ENCODE results near the gene BRAF. TPM values are rescaled to one million over a fixed set of nuclear protein-coding genes. Genes with fewer than 3 reads are reported as not detected.

The BRAF gene
- total RNA-seq, 2 donors from 2014 or later = 30.8 to 52.9 TPM

DNA sequence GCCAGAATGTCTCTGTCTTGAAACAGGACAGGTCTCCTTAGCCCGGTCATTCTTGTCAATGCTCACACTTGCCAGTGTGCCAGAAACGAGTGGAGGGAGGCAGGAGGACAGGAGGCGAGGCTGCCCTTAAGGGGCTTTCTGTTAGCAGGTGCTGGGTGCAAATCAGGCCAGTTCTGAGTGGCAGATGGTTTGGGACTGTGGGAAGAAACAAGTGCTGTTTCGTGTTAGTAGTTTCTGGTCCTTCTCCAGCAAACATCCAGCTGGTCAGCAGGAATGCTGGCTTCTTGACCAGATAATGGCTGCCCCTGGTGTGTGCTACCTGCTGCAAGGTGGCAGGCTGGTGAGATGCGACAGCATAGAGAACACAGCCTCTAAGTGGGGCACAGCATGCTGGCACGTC lies 236.4 kb downstream of the BRAF start:
- Histone ChIP-seq H3K4me1 (replicated peaks) (no peaks in the 10 kb centered on the region), H3K9me3 (no peaks in the 10 kb centered on the region), H3K27ac (no peak overlapping the region), H3K4me3 (no peak overlapping the region), H3K27me3 (replicated peaks; ENCODE audit: insufficient read depth) (no peaks in the 10 kb centered on the region), H3K36me3 (peaks cover 0 to 5% of the 10 kb centered on the region in 2 donors)
- no peak for TF ChIP-seq POLR2AphosphoS5 (IDR thresholded peaks at IDR 0.05)
- TF ChIP-seq, protein P1, sequence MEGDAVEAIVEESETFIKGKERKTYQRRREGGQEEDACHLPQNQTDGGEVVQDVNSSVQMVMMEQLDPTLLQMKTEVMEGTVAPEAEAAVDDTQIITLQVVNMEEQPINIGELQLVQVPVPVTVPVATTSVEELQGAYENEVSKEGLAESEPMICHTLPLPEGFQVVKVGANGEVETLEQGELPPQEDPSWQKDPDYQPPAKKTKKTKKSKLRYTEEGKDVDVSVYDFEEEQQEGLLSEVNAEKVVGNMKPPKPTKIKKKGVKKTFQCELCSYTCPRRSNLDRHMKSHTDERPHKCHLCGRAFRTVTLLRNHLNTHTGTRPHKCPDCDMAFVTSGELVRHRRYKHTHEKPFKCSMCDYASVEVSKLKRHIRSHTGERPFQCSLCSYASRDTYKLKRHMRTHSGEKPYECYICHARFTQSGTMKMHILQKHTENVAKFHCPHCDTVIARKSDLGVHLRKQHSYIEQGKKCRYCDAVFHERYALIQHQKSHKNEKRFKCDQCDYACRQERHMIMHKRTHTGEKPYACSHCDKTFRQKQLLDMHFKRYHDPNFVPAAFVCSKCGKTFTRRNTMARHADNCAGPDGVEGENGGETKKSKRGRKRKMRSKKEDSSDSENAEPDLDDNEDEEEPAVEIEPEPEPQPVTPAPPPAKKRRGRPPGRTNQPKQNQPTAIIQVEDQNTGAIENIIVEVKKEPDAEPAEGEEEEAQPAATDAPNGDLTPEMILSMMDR (IDR thresholded peaks at IDR 0.05) = no peak
- no peak for TF ChIP-seq POLR2A (IDR thresholded peaks at IDR 0.05)
- no peak for DNase-seq (ENCODE audit: low spot score)
- 84% methylated on average over 6 of the region's 6 CpGs for WGBS
- intact Hi-C loops (cut with DNase I) = no loop called here

DNA sequence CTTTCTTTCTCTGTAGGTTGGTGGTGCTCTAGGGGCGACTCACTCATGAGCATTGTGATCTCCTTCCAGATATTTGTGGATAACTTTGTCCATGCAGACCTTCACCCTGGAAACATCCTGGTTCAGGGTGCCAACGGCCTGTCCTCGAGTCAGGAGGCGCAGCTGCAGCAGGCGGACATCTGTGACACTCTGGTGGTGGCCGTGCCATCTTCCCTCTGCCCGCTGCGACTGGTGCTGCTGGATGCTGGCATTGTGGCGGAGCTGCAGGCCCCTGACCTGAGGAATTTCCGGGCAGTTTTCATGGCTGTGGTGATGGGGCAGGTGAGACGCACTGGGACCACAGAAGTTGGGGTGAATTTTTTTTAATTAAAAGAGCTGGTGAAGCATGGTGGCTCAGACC lies 237.8 kb downstream of the BRAF start:
- Histone ChIP-seq H3K9me3 (no peaks in the 10 kb centered on the region), H3K4me1 (replicated peaks) (no peaks in the 10 kb centered on the region), H3K4me3 (no peak overlapping the region), H3K27me3 (replicated peaks; ENCODE audit: insufficient read depth) (no peaks in the 10 kb centered on the region), H3K27ac (no peak overlapping the region), H3K36me3 (peaks cover 0 to 5% of the 10 kb centered on the region in 2 donors)
- TF ChIP-seq, protein P1 (IDR thresholded peaks at IDR 0.05) = no peak
- no peak for TF ChIP-seq POLR2AphosphoS5 (IDR thresholded peaks at IDR 0.05)
- TF ChIP-seq POLR2A (IDR thresholded peaks at IDR 0.05) = no peak
- WGBS = 97% methylated on average over 11 of the region's 11 CpGs
- intact Hi-C loops (cut with DNase I) = no loop called here
- DNase-seq (ENCODE audit: low spot score) = no peak

DNA sequence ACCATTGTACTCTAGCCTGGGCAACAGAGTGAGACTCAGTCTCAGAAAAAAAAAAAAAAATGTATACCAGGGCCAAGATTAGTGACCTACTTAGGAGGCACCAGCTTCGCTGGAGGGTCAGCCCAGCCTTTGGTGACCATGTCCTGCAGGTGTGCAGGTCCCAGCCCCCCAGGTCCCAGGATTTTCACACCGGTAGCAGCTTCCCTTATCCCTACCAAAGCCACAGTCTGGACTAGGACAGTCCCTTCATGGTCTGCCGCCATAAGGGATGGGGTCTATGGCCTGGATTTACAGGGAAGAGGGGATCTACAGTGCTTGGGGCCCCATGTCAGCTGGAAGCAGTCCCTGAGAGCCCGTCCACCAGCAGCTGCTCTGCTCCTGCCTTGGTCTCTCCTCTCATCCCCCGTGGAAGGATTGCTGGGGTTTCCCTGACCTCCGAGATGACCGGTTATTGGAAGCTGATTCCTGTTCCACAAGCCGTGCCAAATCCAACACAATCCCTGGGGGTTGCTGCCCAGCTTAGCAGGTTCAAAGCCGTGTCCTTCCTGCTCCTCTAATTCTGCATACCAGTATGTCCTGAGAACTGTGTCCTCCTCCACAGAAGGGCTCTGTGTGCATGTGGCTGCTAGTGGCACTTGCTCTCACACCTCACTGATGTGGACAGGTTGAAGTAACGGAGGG lies 239.2 kb downstream of the BRAF start:
- Histone ChIP-seq H3K4me3 (no peak overlapping the region), H3K27ac (no peak overlapping the region), H3K4me1 (replicated peaks) (no peaks in the 10 kb centered on the region), H3K36me3 (peaks cover 0 to 3% of the 10 kb centered on the region in 2 donors), H3K9me3 (no peaks in the 10 kb centered on the region), H3K27me3 (replicated peaks; ENCODE audit: insufficient read depth) (no peaks in the 10 kb centered on the region)
- DNase-seq (ENCODE audit: low spot score) = no peak
- TF ChIP-seq POLR2A (IDR thresholded peaks at IDR 0.05) (no peak), POLR2AphosphoS5 (IDR thresholded peaks at IDR 0.05) (no peak)
- TF ChIP-seq, protein P1 (IDR thresholded peaks at IDR 0.05) = no peak
- intact Hi-C loops (cut with DNase I) = no loop called here
- 84% methylated on average over 10 of the region's 10 CpGs for WGBS

DNA sequence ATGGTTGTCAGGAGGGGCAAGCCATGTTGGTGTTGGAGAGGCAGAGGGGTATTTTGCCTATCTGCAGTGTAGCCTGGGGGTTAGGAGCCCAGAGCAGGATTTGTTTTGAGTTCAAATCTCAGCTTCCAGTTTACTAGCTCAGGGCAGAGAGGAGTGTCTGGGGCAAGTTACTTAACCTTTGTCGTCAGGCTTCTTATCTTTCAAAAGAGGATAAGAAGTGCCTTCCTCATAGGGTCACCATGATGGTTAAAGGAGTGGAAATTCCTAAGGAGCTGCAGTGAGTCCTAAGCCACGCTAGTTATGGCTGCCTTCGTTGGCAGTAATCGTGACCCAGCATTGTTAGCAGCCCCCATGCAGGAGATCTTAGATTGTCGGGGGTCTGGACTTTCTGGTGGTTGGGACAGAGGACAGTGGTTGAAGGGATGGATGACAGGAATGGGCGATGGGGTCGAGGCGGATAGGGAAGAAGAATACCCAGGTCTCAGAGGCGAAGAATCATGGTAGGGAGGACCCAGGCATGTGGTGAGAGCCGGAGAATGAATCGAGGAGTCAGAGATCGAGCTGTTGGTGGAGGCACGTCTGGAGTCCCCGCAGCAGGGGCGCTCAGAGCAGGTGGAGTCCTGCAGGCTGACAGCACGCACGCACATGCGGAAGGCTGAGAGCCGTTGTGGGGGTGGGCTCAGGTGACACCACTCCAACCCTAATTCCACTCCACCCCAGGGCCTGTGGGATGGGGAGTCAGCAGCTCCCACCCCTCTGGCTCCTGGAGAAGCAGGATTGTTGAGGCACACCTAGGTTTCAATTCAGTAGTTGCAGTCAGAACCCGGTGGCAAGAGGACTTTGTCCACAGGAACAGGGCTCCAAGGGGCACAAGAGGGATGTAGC lies 240.4 kb downstream of the BRAF start:
- no peaks in the 10 kb centered on the region for H3K9me3 ChIP-seq
- H3K36me3 ChIP-seq = no peaks in the 10 kb centered on the region
- no peak overlapping the region for H3K4me3 ChIP-seq
- intact Hi-C loops (cut with DNase I) = no loop called here
- DNase-seq (ENCODE audit: low spot score) = no peak
- TF ChIP-seq POLR2A (IDR thresholded peaks at IDR 0.05) = no peak
- TF ChIP-seq, protein P1 (IDR thresholded peaks at IDR 0.05) = no peak
- no peak for TF ChIP-seq POLR2AphosphoS5 (IDR thresholded peaks at IDR 0.05)
- no peaks in the 10 kb centered on the region for H3K4me1 ChIP-seq (replicated peaks)
- WGBS = 96% methylated on average over 20 of the region's 20 CpGs
- H3K27ac ChIP-seq = no peak overlapping the region
- H3K27me3 ChIP-seq (replicated peaks; ENCODE audit: insufficient read depth) = no peaks in the 10 kb centered on the region

Measured in prostate gland (tissue), 2 donors.